Measurements from ENCODE around the gene BAG1. TPM values are rescaled to one million over a fixed set of nuclear protein-coding genes. Genes with fewer than 3 reads are reported as not detected.

The BAG1 gene
- total and polyA plus RNA-seq, 4 donors, result 35.1 to 55.2 (median 43.0) TPM

DNA sequence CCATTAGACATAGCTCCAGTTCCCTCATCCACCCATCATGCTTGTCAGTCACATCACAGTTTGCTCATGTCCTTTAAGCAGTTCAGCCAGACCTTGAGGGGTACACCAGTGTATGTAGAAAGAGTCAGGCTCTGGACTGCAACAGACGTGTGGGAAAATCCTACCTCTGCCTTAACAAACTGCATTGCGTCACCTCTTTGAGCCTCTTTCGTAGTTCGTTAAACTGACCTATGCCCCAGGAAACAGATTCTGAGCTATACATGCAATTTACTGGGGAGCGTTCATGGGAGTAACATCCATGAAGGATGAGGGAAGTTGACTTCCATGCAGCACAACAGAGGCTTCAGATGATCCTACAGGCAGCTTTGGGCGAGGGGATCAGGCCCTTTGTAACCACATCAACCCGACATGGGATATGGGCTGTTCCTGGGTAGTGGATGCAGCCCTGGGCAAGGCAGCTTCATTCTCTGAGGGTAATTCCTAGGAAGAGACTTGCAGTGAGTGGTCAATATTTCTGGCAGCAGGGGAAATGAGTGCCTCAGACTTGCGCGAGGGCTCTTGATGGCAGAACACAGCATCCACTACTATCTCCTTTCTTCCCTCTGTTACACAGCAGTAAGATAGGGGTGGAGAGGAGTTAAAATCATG is 20.2 kb downstream of the BAG1 start:
- Histone ChIP-seq H3K27me3 (ENCODE audit: control insufficient read depth in 4 of 4, insufficient read depth in 4 of 4, low read length in 3 of 4) (no peaks in the 10 kb centered on the region), H3K36me3 (ENCODE audit: control insufficient read depth in 4 of 4, insufficient read depth in 3 of 4, low read depth in 1 of 4, low read length in 3 of 4) (peaks cover 0 to 3% (median 0%) of the 10 kb centered on the region in 4 donors), H3K4me1 (ENCODE audit: control insufficient read depth in 4 of 4, insufficient read depth in 4 of 4, low read length in 3 of 4) (no peaks in the 10 kb centered on the region), H3K4me3 (ENCODE audit: low read depth in 1 of 3, low read length in 3 of 3) (no peak overlapping the region), H3K9ac (ENCODE audit: low read depth in 1 of 2, low read length in 2 of 2) (no peak overlapping the region), H3K27ac (ENCODE audit: low read depth in 1 of 2, low read length in 2 of 2) (no peak overlapping the region), H3K9me3 (ENCODE audit: control insufficient read depth in 4 of 4, low read length in 3 of 4) (no peaks in the 10 kb centered on the region)
- no peak for DNase-seq (ENCODE audit: low spot score)
- 68% methylated on average over 9 of the region's 9 CpGs for WGBS
- TF ChIP-seq RXRA (IDR thresholded peaks at IDR 0.05) (no peak), MAX (IDR thresholded peaks at IDR 0.05) (no peak), RAD21 (IDR thresholded peaks at IDR 0.05) (no peak), NR2F2 (IDR thresholded peaks at IDR 0.05) (no peak), GABPA (IDR thresholded peaks at IDR 0.05 in 1 of 2, conservative IDR thresholded peaks at IDR 0.05 in 1 of 2) (no peak), JUND (IDR thresholded peaks at IDR 0.05) (no peak), HNF4G (IDR thresholded peaks at IDR 0.05) (no peak), TAF1 (conservative IDR thresholded peaks at IDR 0.05) (no peak), ZBTB33 (IDR thresholded peaks at IDR 0.05) (no peak), FOXA1 (IDR thresholded peaks at IDR 0.05) (no peak), CTCF (IDR thresholded peaks at IDR 0.05; ENCODE audit: low read depth, low read length, missing input control) (no peak), YY1 (IDR thresholded peaks at IDR 0.05) (no peak), EGR1 (IDR thresholded peaks at IDR 0.05; ENCODE audit: low read depth in 2 of 2) (no peak), FOXA2 (IDR thresholded peaks at IDR 0.05) (no peak), HNF4A (conservative IDR thresholded peaks at IDR 0.05) (no peak), SP1 (IDR thresholded peaks at IDR 0.05) (no peak)
- TF ChIP-seq, protein P1, sequence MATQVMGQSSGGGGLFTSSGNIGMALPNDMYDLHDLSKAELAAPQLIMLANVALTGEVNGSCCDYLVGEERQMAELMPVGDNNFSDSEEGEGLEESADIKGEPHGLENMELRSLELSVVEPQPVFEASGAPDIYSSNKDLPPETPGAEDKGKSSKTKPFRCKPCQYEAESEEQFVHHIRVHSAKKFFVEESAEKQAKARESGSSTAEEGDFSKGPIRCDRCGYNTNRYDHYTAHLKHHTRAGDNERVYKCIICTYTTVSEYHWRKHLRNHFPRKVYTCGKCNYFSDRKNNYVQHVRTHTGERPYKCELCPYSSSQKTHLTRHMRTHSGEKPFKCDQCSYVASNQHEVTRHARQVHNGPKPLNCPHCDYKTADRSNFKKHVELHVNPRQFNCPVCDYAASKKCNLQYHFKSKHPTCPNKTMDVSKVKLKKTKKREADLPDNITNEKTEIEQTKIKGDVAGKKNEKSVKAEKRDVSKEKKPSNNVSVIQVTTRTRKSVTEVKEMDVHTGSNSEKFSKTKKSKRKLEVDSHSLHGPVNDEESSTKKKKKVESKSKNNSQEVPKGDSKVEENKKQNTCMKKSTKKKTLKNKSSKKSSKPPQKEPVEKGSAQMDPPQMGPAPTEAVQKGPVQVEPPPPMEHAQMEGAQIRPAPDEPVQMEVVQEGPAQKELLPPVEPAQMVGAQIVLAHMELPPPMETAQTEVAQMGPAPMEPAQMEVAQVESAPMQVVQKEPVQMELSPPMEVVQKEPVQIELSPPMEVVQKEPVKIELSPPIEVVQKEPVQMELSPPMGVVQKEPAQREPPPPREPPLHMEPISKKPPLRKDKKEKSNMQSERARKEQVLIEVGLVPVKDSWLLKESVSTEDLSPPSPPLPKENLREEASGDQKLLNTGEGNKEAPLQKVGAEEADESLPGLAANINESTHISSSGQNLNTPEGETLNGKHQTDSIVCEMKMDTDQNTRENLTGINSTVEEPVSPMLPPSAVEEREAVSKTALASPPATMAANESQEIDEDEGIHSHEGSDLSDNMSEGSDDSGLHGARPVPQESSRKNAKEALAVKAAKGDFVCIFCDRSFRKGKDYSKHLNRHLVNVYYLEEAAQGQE (IDR thresholded peaks at IDR 0.05), result no peak
- TF ChIP-seq, protein P2, sequence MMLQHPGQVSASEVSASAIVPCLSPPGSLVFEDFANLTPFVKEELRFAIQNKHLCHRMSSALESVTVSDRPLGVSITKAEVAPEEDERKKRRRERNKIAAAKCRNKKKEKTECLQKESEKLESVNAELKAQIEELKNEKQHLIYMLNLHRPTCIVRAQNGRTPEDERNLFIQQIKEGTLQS (IDR thresholded peaks at IDR 0.05), result no peak

All from liver (tissue), 9 donors.